ENCODE data around the gene PHKB.
"Not testable (repeated sequence)": the region's sequence is repeated elsewhere in the genome, so short reads cannot be mapped to it uniquely, and the experiment has no call there.

PHKB gene

GRCh38 chr16:47646914-47647313, 185.8 kb downstream of the PHKB start:
- Histone ChIP-seq H3K9me3 (ENCODE audit: control insufficient read depth in 2 of 2, low read length in 2 of 2) (no peaks in the 10 kb centered on the region), H3K9ac (ENCODE audit: low read depth in 1 of 2, low read length in 2 of 2) (no peak overlapping the region), H3K36me3 (ENCODE audit: control insufficient read depth in 2 of 2, insufficient read depth in 2 of 2, low read length in 2 of 2) (peaks cover 18 to 21% of the 10 kb centered on the region in 2 donors), H3K27ac (ENCODE audit: low read depth in 2 of 2, low read length in 2 of 2) (no peak overlapping the region), H3K4me3 (ENCODE audit: low read length in 2 of 2) (no peak overlapping the region), H3K27me3 (ENCODE audit: control insufficient read depth in 2 of 2, insufficient read depth in 2 of 2, low read length in 2 of 2) (no peaks in the 10 kb centered on the region), H3K4me1 (ENCODE audit: control insufficient read depth in 2 of 2, insufficient read depth in 2 of 2, low read length in 2 of 2) (no peaks in the 10 kb centered on the region)

- no peaks in the 10 kb centered on the region for H3K9me3 ChIP-seq (ENCODE audit: control insufficient read depth in 2 of 2, low read length in 2 of 2)
- no peaks in the 10 kb centered on the region for H3K4me1 ChIP-seq (ENCODE audit: control insufficient read depth in 2 of 2, insufficient read depth in 2 of 2, low read length in 2 of 2)
- H3K4me3 ChIP-seq (ENCODE audit: low read length in 2 of 2), result no peak overlapping the region
- H3K36me3 ChIP-seq (ENCODE audit: control insufficient read depth in 2 of 2, insufficient read depth in 2 of 2, low read length in 2 of 2), result peaks cover 33% of the 10 kb centered on the region in 2 donors
- no peaks in the 10 kb centered on the region for H3K27me3 ChIP-seq (ENCODE audit: control insufficient read depth in 2 of 2, insufficient read depth in 2 of 2, low read length in 2 of 2)
- H3K27ac ChIP-seq (ENCODE audit: low read depth in 2 of 2, low read length in 2 of 2), result no peak overlapping the region
- H3K9ac ChIP-seq (ENCODE audit: low read depth in 1 of 2, low read length in 2 of 2), result no peak overlapping the region
These were observed 195.9 kb downstream of the PHKB start for GRCh38 chr16:47657032-47657431.

- no peak overlapping the region for H3K4me3 ChIP-seq (ENCODE audit: low read length in 2 of 2)
- H3K36me3 ChIP-seq (ENCODE audit: control insufficient read depth in 2 of 2, insufficient read depth in 2 of 2, low read length in 2 of 2), result peaks cover 26 to 29% of the 10 kb centered on the region in 2 donors
- H3K9ac ChIP-seq (ENCODE audit: low read depth in 1 of 2, low read length in 2 of 2), result no peak overlapping the region
- H3K27me3 ChIP-seq (ENCODE audit: control insufficient read depth in 2 of 2, insufficient read depth in 2 of 2, low read length in 2 of 2), result no peaks in the 10 kb centered on the region
- H3K27ac ChIP-seq (ENCODE audit: low read depth in 2 of 2, low read length in 2 of 2), result no peak overlapping the region
- no peaks in the 10 kb centered on the region for H3K4me1 ChIP-seq (ENCODE audit: control insufficient read depth in 2 of 2, insufficient read depth in 2 of 2, low read length in 2 of 2)
- H3K9me3 ChIP-seq (ENCODE audit: control insufficient read depth in 2 of 2, low read length in 2 of 2), result no peaks in the 10 kb centered on the region
These were observed 196.8 kb downstream of the PHKB start for GRCh38 chr16:47657977-47658376.

- Histone ChIP-seq H3K27me3 (ENCODE audit: control insufficient read depth in 2 of 2, insufficient read depth in 2 of 2, low read length in 2 of 2) (no peaks in the 10 kb centered on the region), H3K4me1 (ENCODE audit: control insufficient read depth in 2 of 2, insufficient read depth in 2 of 2, low read length in 2 of 2) (peaks cover 0 to 4% of the 10 kb centered on the region in 2 donors), H3K4me3 (ENCODE audit: low read length in 2 of 2) (no peak overlapping the region), H3K27ac (ENCODE audit: low read depth in 2 of 2, low read length in 2 of 2) (no peak overlapping the region), H3K9ac (ENCODE audit: low read depth in 1 of 2, low read length in 2 of 2) (no peak overlapping the region), H3K36me3 (ENCODE audit: control insufficient read depth in 2 of 2, insufficient read depth in 2 of 2, low read length in 2 of 2) (peaks cover 17 to 21% of the 10 kb centered on the region in 2 donors), H3K9me3 (ENCODE audit: control insufficient read depth in 2 of 2, low read length in 2 of 2) (no peaks in the 10 kb centered on the region)
These were observed 199.4 kb downstream of the PHKB start for GRCh38 chr16:47660540-47660939.

GRCh38 chr16:47664653-47665325, 203.7 kb downstream of the PHKB start:
- H3K36me3 ChIP-seq (ENCODE audit: control insufficient read depth in 2 of 2, insufficient read depth in 2 of 2, low read length in 2 of 2), result peaks cover 17 to 19% of the 10 kb centered on the region in 2 donors
- no peaks in the 10 kb centered on the region for H3K27me3 ChIP-seq (ENCODE audit: control insufficient read depth in 2 of 2, insufficient read depth in 2 of 2, low read length in 2 of 2)
- no peak overlapping the region for H3K27ac ChIP-seq (ENCODE audit: low read depth in 2 of 2, low read length in 2 of 2)
- H3K4me1 ChIP-seq (ENCODE audit: control insufficient read depth in 2 of 2, insufficient read depth in 2 of 2, low read length in 2 of 2), result peaks cover 0 to 4% of the 10 kb centered on the region in 2 donors
- H3K4me3 ChIP-seq (ENCODE audit: low read length in 2 of 2), result no peak overlapping the region
- no peak overlapping the region for H3K9ac ChIP-seq (ENCODE audit: low read depth in 1 of 2, low read length in 2 of 2)
- no peaks in the 10 kb centered on the region for H3K9me3 ChIP-seq (ENCODE audit: control insufficient read depth in 2 of 2, low read length in 2 of 2)

DNA sequence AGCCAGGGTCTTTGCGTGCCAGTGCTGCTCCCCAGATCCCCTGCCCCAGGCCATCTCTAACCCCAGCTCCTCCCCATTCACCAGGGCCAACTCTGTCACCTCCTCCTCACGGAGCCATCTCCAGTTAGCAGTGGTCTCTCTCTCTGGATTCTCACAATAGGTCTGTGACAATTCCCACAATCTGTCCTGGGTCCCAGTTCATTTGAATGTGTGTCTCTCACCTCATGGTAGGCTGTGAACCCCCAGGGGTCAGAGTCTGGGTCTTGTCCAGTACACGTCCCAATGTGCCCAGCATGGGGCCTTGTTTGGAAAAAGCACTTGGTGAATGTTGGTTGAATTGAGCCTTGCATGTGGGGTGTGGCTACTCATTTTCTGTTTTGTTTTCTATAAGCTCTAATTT, 205.3 kb downstream of the PHKB start:
- Histone ChIP-seq H3K36me3 (ENCODE audit: control insufficient read depth in 2 of 2, insufficient read depth in 2 of 2, low read length in 2 of 2) (peaks cover 9 to 11% of the 10 kb centered on the region in 2 donors), H3K9ac (ENCODE audit: low read depth in 1 of 2, low read length in 2 of 2) (no peak overlapping the region), H3K9me3 (ENCODE audit: control insufficient read depth in 2 of 2, low read length in 2 of 2) (no peaks in the 10 kb centered on the region), H3K27me3 (ENCODE audit: control insufficient read depth in 2 of 2, insufficient read depth in 2 of 2, low read length in 2 of 2) (no peaks in the 10 kb centered on the region), H3K27ac (ENCODE audit: low read depth in 2 of 2, low read length in 2 of 2) (no peak overlapping the region), H3K4me3 (ENCODE audit: low read length in 2 of 2) (no peak overlapping the region), H3K4me1 (ENCODE audit: control insufficient read depth in 2 of 2, insufficient read depth in 2 of 2, low read length in 2 of 2) (peaks cover 0 to 4% of the 10 kb centered on the region in 2 donors)

GRCh38 chr16:47667956-47668355, 206.8 kb downstream of the PHKB start:
- H3K9me3 ChIP-seq (ENCODE audit: control insufficient read depth in 2 of 2, low read length in 2 of 2), result no peaks in the 10 kb centered on the region
- no peaks in the 10 kb centered on the region for H3K27me3 ChIP-seq (ENCODE audit: control insufficient read depth in 2 of 2, insufficient read depth in 2 of 2, low read length in 2 of 2)
- H3K36me3 ChIP-seq (ENCODE audit: control insufficient read depth in 2 of 2, insufficient read depth in 2 of 2, low read length in 2 of 2), result peaks cover 3 to 10% of the 10 kb centered on the region in 2 donors
- H3K4me3 ChIP-seq (ENCODE audit: low read length in 2 of 2), result no peak overlapping the region
- H3K9ac ChIP-seq (ENCODE audit: low read depth in 1 of 2, low read length in 2 of 2), result no peak overlapping the region
- H3K4me1 ChIP-seq (ENCODE audit: control insufficient read depth in 2 of 2, insufficient read depth in 2 of 2, low read length in 2 of 2), result peaks cover 0 to 4% of the 10 kb centered on the region in 2 donors
- no peak overlapping the region for H3K27ac ChIP-seq (ENCODE audit: low read depth in 2 of 2, low read length in 2 of 2)

DNA sequence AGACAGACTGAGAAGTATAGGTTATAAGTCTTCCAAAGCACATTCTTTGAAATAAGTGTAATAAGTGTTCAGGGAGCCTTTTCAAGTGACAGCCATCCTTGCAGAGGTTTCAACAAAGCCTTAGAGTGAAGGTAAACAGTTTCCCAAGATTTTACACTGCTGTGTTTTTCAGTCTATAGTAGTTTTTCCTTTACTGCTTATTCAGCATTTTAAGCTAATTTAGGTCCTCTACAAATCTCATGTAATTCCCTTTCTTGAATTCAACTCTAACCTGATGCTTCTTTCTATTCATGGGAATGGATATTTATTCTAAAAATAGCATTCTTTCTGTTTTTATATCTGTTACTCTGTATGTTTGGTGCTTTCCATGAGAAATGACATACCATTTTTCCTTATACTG, 211.3 kb downstream of the PHKB start:
- Histone ChIP-seq H3K36me3 (ENCODE audit: control insufficient read depth in 2 of 2, insufficient read depth in 2 of 2, low read length in 2 of 2) (peaks cover 15 to 30% of the 10 kb centered on the region in 2 donors), H3K4me3 (ENCODE audit: low read length in 2 of 2) (no peak overlapping the region), H3K4me1 (ENCODE audit: control insufficient read depth in 2 of 2, insufficient read depth in 2 of 2, low read length in 2 of 2) (no peaks in the 10 kb centered on the region), H3K27me3 (ENCODE audit: control insufficient read depth in 2 of 2, insufficient read depth in 2 of 2, low read length in 2 of 2) (no peaks in the 10 kb centered on the region), H3K9me3 (ENCODE audit: control insufficient read depth in 2 of 2, low read length in 2 of 2) (no peaks in the 10 kb centered on the region), H3K27ac (ENCODE audit: low read depth in 2 of 2, low read length in 2 of 2) (no peak overlapping the region), H3K9ac (ENCODE audit: low read depth in 1 of 2, low read length in 2 of 2) (no peak overlapping the region)

DNA sequence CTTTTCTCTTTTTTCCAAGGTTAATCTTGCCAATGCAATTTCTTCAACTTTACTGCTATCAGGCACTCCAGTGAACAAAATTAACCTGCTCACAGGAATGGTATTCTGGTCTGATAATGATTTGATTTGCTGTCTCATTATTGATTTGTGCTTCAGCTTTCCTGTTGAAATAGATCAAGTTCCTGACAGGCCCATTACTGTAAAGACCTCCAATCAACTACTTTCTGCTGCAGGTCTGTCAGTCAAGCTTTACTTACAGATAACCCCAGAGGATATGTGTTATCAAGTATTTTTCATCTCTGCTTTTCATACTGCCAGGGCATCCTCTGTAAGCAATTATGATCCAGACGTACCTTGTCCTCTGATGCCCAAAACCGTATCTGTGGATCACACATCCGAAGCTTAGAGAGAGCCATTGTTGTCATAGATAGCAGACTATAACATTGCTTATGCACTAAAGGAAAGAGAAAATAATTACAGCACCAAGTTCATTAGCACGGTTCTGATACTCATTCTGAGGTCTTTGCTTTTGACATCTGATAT, 215.6 kb downstream of the PHKB start:
- Histone ChIP-seq H3K9me3 (ENCODE audit: control insufficient read depth in 2 of 2, low read length in 2 of 2) (no peaks in the 10 kb centered on the region), H3K4me3 (ENCODE audit: low read length in 2 of 2) (no peak overlapping the region), H3K36me3 (ENCODE audit: control insufficient read depth in 2 of 2, insufficient read depth in 2 of 2, low read length in 2 of 2) (peaks cover 16 to 23% of the 10 kb centered on the region in 2 donors), H3K4me1 (ENCODE audit: control insufficient read depth in 2 of 2, insufficient read depth in 2 of 2, low read length in 2 of 2) (no peaks in the 10 kb centered on the region), H3K9ac (ENCODE audit: low read depth in 1 of 2, low read length in 2 of 2) (no peak overlapping the region), H3K27me3 (ENCODE audit: control insufficient read depth in 2 of 2, insufficient read depth in 2 of 2, low read length in 2 of 2) (no peaks in the 10 kb centered on the region), H3K27ac (ENCODE audit: low read depth in 2 of 2, low read length in 2 of 2) (no peak overlapping the region)

DNA sequence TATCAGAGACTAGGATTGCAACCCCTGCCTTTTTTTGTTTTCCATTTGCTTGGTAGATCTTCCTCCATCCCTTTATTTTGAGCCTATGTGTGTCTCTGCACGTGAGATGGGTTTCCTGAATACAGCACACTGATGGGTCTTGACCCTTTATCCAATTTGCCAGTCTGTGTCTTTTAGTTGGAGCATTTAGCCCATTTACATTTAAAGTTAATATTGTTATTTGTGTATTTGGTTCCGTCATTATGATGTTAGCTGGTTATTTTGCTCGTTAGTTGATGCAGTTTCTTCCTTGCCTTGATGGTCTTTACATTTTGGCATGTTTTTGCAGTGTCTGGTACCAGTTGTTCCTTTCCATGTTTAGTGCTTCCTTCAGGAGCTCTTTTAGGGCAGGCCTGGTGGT, 220.4 kb downstream of the PHKB start:
- not testable (repeated sequence) for H3K36me3 ChIP-seq (ENCODE audit: control insufficient read depth in 2 of 2, insufficient read depth in 2 of 2, low read length in 2 of 2); H3K4me1 ChIP-seq (ENCODE audit: control insufficient read depth in 2 of 2, insufficient read depth in 2 of 2, low read length in 2 of 2); H3K9ac ChIP-seq (ENCODE audit: low read depth in 1 of 2, low read length in 2 of 2); H3K9me3 ChIP-seq (ENCODE audit: control insufficient read depth in 2 of 2, low read length in 2 of 2); H3K4me3 ChIP-seq (ENCODE audit: low read length in 2 of 2); H3K27ac ChIP-seq (ENCODE audit: low read depth in 2 of 2, low read length in 2 of 2); H3K27me3 ChIP-seq (ENCODE audit: control insufficient read depth in 2 of 2, insufficient read depth in 2 of 2, low read length in 2 of 2)
